NCI-H82 treated with DMSO at 0.1 percent for 48 hours (cell line): Measurements from ENCODE around the gene COL4A2.
A peak's percentile ranks its signal among the peaks of the same experiment; 100 is the strongest.
"Not testable (repeated sequence)": the region's sequence is repeated elsewhere in the genome, so short reads cannot be mapped to it uniquely, and the experiment has no call there.

Experiments
- DNase-seq: peaks from one replicate; lab custom pipeline; 2025; ENCODE audit not compliant: unreplicated experiment; lab: John Stamatoyannopoulos, UW

The COL4A2 gene

DNA sequence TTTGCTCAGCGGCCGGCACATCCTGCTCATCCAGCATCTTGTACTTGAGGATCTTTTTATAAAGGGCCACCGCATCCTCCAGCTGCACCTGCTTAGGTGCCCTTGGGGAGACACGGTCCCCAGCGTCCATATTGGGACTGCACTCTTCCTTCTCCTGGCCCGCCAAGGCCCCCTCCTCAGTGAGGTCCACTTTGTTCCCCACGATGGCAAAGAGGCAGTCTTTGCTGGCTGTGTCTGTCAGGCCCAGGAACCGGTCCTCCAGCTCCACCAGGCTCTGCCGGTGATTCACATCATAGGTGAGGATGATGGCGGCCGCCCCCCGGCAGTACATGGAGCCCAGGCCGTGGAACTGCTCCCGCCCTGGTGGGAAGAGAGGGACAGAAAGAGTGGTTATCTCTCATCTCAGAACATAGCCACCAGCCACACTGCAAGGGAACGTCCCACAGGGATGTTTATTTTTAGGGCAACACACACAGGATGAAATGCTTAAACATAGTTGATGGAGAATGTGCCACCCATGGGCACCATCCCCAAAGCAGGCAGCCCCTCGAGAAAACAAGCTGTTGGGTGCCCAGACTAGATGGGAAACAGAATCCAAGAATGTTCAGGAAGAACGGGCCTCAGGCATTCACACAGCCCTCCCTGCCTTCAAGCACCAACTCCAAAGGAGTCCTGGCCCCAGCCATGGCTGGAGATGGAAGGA, 216.9 kb downstream of the COL4A2 start:
- no peak for DNase-seq

DNA sequence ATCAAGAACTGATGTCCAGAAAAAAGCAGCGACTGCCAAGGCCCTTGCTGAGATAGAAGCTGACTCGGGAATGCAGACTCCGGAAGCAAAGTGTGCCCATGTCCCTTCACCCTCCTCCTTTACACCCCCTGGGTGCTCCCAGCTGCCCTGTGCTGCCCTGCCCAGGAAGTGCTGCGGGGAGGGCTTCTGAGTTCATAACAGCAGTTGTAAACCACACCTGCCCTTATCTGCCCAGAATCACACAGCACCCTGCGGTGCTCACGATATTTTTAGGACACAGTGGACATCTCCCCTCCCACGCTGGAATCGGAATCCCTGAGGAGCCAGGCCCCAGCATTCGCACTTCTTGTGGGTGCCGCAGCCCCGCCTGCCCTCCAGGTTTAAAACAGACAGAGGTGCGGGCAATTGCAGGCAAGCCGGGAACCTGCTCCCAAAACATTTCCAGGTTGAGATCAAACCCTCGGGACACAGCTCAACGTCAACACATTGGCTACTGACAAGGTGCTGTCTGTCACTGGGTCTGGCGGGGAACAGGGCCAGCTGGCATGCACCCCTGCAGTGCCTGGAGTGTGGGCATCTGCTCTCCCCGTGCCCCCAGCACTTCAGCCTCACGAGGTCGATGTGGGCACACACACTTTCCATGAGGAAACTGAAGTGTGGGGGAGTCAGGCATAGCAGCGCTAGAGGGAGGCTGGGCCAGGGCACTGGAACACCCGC, 217.6 kb downstream of the COL4A2 start:
- no peak for DNase-seq

DNA sequence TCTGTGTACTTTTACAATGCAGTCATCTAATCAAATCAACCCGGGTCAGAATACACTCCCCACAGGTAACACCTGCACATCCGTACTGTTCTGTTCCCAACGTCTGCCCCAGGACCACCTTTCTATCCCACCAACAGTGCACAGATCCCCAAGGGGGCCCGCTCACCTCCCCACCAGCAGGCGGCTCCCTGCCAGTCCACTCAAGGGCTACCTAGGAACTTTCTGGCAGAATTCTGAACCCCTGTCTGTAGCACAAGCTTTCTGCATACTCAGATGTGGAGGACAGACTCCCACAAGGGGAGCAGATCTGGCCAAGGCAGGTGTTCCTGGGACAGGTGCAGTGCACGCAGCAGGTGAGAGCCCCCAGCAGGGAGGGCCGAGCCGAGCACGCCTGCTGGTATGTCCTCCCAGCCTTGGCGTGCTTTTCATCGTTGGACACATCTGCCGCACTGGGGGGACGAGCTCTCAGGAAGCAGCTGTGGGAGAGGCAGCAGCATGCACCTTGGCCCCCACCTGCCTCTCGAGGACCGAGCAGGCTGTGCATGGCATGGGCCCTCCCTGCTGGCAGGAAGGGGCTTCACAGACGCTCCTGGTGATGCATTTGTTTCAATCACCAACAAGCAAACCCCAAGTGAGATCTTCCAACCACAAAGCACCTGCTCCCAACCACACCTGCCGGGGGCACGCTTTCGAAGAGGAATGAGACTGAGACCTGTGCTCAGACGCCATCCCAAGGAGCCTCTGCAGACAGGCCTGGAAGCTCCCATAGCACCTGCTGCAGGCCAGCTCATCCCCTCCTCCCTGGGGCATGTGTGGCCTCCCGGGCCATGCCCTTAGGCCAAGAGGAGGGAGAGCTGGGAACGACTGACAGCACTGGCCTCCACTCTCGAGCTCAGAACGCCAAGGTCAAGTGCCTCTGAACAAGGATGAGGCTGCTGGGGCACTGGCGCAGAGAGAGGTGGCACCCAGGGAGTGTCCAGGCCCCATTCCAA, 218.5 kb downstream of the COL4A2 start:
- DNase-seq: no peak

DNA sequence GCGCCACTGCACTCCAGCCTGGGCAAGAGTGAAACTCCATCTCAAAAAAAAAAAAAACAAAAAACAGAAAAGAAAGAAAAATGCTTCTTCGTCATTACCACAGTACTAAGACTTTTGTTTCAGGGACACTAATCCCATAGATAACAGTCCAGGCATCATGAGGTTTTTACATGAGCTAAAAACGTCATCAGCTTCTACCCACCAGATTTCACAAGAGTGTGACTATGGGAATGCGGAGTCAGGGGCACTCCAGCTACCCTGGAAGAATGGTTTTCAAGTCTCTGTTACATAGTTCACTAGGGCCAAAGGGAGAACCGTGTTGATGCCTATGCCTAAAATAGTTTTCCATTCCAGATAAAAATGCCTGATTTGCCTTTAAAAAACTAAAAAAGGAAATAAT, 221.3 kb downstream of the COL4A2 start:
- DNase-seq: no peak

DNA sequence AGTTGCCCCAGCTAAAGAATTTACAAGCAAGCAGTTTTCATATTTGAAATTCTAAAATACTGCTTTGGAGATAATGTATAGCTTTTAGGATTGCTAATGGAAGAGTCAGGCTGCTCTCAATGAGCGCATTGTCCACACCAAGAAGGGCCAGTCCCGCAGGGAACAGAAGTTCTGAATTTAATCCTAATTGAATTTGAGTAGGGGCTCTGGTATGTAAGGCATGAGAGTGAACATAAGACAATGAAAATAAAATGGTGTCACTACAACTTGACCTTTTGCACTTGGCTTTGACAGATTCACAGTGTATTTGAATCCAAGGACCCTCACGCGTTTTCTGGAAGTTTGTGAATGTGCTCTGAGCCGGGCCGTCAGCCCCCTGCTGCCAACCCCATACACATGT, 221.8 kb downstream of the COL4A2 start:
- DNase-seq: no peak

DNA sequence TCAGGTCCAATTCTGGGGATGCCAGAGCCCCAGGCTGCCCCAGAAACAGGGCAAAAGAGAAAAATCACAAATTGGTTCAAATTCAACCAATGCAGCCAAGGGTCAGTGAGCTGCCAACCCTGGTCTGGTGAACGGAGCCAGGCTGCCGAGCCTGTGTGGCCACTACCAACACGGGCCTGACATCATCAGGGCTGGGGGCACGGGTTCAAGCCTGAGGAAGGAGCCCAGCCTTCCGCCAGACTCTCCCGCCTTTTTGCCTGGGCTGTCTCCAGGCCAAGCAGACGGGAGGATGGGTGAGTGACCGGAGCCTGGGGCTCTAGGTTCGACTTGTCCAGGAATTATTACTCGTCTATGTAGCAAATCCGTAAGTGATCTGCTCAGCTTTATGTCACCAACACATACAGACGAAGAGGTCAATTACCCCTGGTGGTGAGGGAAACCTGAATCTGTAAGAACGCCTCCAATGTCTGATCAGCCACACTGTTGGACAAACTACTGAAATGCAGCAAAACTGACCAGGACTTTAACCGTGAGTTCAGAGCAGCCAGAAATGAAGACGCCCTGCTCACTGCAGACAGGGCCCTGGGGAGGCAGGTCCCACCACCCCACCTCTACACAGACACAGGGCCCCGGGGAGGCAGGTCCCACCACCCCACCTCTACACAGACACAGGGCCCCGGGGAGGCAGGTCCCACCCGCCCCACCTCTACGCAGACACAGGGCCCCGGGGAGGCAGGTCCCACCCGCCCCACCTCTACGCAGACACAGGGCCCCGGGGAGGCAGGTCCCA, 222.6 kb downstream of the COL4A2 start:
- no peak for DNase-seq

DNA sequence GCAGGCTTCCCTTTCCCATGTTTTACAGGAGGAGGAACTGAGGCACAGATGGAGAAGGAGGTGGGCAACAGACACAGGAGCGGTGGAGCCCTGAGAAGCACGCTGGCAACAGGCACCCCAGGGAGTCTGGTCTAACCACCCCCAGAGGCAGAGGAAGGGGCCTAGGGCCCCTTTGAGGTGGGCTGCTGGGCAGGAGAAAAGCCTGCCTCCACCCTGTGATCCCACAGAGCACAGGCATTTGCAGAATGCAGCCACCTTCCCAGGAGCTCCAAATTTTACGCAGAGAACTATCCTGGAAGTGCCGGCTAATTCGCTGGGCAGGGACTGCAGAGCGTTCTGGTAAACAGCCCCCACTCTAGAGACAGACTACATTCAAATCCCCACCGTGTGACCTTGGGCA, 224.0 kb downstream of the COL4A2 start:
- no peak for DNase-seq

DNA sequence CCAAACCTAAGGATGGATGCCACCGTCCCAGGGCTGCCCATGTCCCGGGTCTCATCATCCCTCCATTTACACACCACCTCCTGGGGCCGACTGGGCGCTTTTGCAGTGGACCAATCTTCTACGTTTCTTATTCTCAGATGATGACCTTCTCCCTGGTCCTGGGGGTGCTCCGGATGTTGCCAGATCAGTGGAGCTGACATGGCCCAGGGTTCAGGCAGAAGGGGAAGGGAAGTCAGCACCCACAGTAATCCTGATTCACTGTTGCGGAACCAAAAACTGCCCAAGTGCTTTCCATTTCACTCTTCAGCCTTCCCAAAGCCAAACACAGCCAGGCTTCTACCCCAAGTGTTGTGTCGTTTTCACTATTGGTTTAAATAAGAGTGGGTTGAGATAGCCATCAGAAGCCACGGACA, 224.6 kb downstream of the COL4A2 start:
- no peak for DNase-seq

DNA sequence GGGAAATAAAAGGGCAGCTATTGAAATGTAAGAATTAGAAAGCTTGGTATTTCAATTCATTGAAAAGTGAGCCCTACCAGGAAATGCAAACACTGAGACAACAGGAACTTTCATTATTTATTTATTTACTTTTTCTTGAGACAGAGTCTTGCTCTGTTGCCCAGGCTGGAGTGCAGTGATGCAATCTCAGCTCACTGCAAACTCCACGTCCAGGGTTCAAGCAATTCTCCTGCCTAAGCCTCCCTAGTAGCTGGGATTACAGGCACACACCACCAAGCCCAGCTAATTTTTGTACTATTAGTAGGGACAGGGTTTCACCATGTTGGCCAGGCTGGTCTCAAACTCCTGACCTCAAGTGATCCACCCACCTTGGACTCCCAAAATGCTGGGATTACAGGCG, 225.2 kb downstream of the COL4A2 start:
- DNase-seq: not testable (repeated sequence)

DNA sequence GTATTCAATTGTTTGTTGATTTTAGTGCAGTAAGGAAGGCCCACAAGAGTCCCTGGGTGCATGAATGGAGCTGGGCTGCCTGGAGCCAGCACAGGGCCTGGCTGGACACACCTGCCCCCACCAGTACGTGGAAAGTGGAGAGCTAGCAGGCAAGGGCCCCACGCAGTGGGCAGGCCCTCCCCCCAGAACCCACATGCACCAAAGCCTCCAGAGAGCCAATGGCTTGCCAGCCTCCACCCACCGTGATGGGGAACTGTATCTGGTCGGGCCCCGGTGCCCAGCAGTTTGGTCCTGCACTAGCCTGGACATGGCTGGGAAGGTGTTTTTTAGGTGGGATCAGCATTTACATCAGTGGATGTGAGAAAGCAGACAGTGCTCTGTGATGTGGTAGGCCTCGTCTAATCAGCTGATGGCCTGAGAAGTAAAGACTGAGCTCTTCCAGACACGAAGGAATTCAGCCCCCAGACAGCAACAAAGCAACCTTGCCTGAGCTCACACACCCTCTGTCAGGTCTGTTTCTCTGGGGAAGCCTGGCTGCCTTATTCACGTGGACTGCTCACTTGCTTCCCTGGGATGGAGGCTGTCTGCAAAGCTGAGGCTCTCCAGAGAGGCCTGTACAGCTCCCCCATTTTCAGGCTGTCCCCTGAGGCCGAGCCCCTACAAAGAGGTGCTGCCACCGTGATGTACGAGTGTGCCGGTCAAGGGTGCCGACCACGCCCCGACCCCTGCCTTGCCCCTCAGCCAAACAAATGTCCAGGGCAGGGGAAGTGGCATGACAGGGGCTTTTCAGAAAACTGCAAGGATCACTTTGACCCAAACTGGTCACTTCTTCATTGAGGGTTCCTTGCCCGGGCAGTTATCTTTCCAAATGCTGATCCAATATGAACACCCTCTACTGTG, 226.9 kb downstream of the COL4A2 start:
- DNase-seq: no peak

DNA sequence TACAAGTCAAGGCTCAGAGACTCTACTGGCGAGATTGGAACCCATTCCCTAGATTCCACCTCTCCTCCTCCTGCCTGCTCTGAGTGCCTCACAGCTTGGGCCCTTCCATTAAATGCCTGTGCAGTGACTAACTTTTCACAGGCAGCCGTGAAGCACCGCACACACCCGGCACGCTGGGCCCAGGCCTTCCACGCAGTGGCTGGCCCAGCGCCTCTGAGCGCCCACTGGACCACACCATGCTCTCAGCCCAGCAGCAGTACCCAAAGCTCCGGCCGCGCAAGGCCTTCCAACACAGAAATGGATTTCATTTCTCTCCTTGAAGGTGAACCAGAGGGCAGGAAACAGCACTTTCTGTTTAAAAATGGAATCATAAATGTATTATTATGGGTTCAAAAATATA, 228.4 kb downstream of the COL4A2 start:
- no peak for DNase-seq

DNA sequence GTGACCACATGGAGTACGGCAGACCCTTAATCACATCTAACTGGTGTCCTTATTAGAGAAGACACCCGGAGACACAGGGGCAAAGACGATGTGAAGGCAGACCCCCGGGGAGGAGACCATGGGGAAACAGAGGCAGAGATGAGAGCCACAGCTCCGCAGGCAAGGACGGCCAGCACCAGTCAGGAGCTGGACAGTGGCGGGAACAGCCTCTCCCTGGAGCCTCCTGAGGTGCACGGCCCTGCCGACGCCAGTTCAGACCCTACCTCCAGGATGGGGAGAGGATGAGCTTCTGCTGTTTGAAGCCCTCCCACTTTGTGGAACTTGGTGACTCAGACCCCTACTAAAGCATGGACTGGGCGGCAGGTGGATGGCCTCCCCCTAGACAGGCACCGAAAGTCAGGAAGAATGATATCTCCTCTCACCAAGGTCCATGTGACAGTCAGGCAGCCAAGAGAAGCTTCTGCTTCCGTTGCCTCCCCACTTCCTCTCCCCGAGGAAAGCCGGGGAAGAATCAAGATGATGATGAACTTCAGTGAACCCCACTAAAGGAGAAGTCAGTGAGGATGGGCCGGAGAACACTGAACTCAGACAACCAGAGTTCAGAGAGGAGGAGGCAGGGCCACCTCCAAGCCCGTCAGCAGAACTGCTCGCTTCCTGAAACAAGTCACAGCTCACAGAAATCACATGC, 229.1 kb downstream of the COL4A2 start:
- DNase-seq: no peak

DNA sequence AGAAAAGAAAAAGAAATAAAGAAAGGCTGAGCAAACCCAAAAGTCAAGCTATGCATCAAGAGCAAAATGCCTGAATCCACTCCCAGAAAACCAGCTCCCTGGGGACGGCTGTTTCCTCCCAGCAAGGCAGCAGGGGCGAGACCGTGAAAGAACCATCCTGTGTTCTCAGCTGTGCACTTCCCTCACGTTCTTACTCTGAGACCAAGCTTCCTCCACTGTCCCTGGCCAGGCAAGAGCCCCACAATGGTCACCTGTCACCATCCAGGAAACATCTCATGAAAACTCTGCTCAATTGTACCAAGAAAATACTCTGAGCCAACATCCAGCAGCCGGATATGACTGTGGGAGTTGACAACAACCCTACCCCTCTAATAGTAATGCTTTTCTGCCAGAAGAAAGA, 231.5 kb downstream of the COL4A2 start:
- no peak for DNase-seq

DNA sequence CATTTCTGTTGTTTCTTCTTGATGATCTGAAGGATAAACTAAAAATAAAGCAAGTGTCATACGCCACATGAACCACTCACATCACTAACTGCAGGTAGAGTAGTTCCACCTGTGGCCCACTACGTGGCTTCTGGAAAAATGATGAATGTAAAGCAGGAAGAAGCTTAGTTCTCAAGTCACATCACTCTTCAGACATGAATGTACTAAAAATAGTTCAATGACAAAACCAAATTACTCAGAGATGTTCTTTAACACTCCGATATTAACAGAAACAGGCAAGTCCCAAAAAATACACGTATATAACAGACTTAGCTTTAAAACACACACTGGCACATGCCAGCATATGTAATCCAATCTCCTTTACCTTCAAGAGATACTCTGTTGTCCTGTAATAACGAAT, 232.8 kb downstream of the COL4A2 start:
- DNase-seq: no peak

DNA sequence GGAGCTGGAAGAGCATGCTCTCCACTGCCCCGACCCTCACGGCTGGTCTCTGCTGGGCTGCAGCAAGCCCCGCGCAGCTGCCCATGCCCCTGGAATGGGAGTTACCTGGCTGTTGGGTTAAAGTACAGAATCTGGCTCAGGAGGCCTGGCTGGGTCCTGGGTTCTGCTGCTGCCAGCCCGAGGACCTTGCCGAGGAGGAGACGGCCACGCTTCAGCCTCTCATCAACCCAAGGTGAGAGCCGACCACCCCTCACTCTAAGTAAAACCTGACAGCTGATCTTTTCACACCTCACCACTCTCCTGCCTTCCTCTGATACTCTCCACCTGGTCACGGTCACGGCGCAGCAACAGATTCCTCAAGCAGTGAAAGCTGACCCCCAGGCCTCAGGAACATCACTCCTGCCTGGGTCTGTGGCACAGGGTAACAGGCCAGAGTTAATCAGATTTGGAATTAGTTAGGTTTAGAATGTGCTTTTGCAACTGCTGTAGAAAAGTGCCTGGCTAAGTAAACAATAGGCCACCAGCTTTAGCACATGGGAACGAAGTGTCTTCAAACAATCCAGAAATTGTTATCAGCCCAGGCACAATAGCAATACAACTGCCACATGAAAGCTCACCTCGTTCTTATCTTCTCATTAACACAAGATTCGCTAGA, 233.9 kb downstream of the COL4A2 start:
- peak; percentile 52 for DNase-seq

DNA sequence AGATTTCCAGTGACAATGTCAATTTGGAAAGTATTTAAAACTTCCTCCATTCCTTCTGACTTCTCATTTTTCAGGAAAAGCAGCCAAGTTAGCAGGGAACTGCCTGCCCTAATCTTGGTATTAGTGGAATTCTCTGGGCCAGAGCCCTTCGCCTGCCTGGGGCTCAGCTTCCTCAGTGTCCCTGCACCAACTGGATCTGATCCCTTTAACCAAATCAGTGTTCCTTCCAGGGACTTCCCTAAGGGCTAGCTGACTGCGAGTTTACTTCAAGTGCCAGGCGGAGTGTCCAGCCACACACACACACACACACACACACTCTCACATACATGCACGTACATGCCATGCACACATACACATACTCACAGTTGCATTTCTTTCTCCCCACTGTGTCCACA, 234.4 kb downstream of the COL4A2 start:
- no peak for DNase-seq

DNA sequence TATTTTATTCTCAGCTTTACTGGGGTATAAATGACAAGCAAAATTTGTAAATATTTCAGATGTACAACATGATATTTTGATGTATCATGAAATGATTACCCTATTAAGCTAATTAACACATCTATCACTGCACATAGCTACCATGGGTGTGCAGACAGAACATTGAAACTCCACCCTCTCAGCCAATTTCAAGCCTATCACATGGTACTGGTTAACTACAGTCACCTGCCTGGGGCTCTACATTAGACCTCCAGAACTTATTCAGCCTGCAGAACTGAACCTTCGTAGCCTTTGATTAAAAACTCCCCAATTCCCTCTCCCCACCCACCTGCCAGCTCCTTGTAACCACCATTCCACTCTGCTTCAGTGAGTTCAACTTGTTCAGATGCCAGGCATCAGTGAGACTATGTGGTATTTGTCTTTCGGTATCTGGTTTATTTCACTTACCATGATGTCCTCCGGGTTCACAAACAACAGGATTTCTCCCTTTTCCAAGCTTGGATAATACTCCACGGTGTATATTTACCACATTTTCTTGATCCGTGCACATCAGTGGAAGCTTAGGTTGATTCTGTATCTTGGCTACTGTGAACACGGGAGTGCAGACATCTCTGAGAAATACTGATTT, 235.2 kb downstream of the COL4A2 start:
- DNase-seq: no peak

DNA sequence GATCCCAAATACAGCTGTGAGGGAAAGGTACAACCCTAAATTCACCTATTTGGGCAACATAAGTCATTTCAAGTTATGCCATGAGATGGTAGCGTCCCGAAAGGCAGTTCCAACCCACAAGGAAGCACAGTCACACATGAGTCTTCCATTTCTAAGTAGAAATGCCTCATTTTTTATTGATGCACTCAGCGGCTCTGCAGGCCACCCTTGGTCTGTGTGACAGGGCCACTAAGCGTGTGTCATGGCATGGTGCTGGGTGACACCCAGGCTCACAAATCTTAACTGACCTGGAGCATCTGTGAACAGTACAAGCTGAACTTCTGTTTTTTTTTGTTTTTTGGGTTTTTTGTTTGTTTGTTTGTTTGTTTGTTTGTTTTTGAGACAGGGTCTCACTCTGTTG, 239.3 kb downstream of the COL4A2 start:
- DNase-seq: no peak
